ENCODE data around the gene KBTBD6. TPM values are rescaled to one million over a fixed set of nuclear protein-coding genes. Genes with fewer than 3 reads are reported as not detected.
"Not testable (repeated sequence)": the region's sequence is repeated elsewhere in the genome, so short reads cannot be mapped to it uniquely, and the experiment has no call there.

The KBTBD6 gene
- total and polyA plus RNA-seq, 8 donors = 6.9 to 16.0 (median 14.4) TPM

- no peak overlapping the region for H3K4me3 ChIP-seq
- no peaks in the 10 kb centered on the region for H3K9me3 ChIP-seq
- peaks cover 18 to 39% of the 10 kb centered on the region in 2 donors for H3K4me1 ChIP-seq
- intact Hi-C loops (cut with DNase I) = no loop called here
- TF ChIP-seq, protein P1, sequence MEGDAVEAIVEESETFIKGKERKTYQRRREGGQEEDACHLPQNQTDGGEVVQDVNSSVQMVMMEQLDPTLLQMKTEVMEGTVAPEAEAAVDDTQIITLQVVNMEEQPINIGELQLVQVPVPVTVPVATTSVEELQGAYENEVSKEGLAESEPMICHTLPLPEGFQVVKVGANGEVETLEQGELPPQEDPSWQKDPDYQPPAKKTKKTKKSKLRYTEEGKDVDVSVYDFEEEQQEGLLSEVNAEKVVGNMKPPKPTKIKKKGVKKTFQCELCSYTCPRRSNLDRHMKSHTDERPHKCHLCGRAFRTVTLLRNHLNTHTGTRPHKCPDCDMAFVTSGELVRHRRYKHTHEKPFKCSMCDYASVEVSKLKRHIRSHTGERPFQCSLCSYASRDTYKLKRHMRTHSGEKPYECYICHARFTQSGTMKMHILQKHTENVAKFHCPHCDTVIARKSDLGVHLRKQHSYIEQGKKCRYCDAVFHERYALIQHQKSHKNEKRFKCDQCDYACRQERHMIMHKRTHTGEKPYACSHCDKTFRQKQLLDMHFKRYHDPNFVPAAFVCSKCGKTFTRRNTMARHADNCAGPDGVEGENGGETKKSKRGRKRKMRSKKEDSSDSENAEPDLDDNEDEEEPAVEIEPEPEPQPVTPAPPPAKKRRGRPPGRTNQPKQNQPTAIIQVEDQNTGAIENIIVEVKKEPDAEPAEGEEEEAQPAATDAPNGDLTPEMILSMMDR (IDR thresholded peaks at IDR 0.05) = no peak
- H3K27ac ChIP-seq = no peak overlapping the region
- DNase-seq (no peak), ATAC-seq (no peak)
- no peaks in the 10 kb centered on the region for H3K27me3 ChIP-seq
- no peaks in the 10 kb centered on the region for H3K36me3 ChIP-seq
These were observed 1.3 kb upstream of the KBTBD6 start for GRCh38 chr13:41133951-41134350.

DNA sequence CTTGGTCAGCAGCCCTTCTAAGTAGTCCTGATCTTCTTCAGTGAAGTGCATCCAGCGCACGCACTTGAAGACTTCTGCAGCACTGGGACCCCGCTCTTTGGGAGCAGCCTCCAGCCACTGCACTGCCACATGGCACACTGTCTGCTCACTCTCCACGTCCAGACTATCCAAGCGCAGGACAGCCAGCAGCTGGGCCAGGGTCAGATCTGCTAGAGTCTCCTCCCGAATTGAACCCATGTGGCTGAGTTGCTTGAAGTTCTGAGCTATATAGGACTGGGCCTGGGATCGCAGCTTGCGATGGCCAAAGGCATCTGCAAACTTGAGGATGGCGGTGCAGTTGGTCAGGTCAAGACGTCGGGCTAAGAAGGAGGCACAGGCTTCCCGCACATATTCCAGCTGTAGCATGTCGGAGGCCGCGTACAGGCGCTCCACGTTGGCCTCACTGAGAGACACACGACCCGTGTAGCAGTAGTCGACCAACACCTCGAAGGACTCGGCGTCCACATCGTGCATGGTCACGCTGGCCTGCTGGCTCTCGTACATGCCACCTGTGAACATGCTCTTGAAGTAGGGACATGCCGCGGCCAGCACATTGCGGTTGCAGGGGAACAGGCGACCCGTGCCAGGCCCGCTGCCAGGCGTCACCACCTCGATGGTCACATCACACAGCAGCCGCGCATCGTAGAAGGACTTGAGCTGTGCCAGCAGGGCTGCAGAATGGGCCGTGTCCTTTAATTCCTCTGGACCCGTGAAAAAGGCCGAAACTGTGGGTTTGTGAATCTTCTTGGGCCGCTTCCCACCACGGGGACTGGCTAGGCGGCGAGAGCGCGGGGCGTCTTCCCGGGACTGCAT, 716 bp downstream of the KBTBD6 start:
- H3K27me3 ChIP-seq; H3K9me3 ChIP-seq; intact Hi-C loops (cut with DNase I); H3K36me3 ChIP-seq: not testable (repeated sequence)
- DNase-seq = peak in 2 of 4 donors; percentile 9 to 41
- ATAC-seq = peak; percentile 31
- Histone ChIP-seq H3K27ac (peak overlapping the region; percentile 84 to 92), H3K4me1 (peaks cover 18 to 45% of the 10 kb centered on the region in 2 donors), H3K4me3 (peak overlapping the region; percentile 71 to 75)

GRCh38 chr13:41131189-41131588, 1.4 kb downstream of the KBTBD6 start:
- H3K36me3 ChIP-seq; H3K27ac ChIP-seq; DNase-seq; intact Hi-C loops (cut with DNase I); H3K27me3 ChIP-seq; ATAC-seq; H3K9me3 ChIP-seq: not testable (repeated sequence)
- H3K4me1 ChIP-seq = peaks cover 18 to 45% of the 10 kb centered on the region in 2 donors
- H3K4me3 ChIP-seq = peak overlapping the region in 1 of 2 donors; percentile 1

GRCh38 chr13:41130356-41130755, 2.2 kb downstream of the KBTBD6 start:
- intact Hi-C loops (cut with DNase I) = no loop called here
- peak overlapping the region in 1 of 2 donors; percentile 1 for H3K4me3 ChIP-seq
- no peaks in the 10 kb centered on the region for H3K36me3 ChIP-seq
- no peak overlapping the region for H3K27ac ChIP-seq
- H3K9me3 ChIP-seq = no peaks in the 10 kb centered on the region
- no peak for DNase-seq
- ATAC-seq = no peak
- H3K4me1 ChIP-seq = peaks cover 18 to 45% of the 10 kb centered on the region in 2 donors
- TF ChIP-seq, protein P1 (IDR thresholded peaks at IDR 0.05) = no peak
- no peaks in the 10 kb centered on the region for H3K27me3 ChIP-seq

DNA sequence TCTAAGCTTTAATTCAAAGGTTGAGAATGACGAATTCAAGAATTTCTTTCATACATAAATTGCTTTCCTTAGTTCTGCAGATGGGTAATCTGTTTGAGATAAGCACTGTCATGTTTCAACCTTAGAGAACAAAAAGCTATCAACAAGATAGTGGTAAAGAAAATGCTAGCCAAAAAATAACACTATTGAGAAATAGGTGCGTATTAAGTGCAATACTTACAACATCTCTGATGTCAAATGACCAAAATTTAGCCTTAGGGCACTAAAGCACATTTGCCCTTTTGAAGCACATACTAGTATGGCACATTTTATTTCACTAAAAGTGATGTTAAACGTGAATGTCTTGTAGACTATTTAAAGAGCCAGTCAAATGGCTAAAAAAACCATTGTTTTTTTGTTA, 4.9 kb downstream of the KBTBD6 start:
- intact Hi-C loops (cut with DNase I) = no loop called here
- no peak overlapping the region for H3K4me3 ChIP-seq
- no peaks in the 10 kb centered on the region for H3K27me3 ChIP-seq
- no peak overlapping the region for H3K27ac ChIP-seq
- DNase-seq (no peak), ATAC-seq (no peak)
- no peaks in the 10 kb centered on the region for H3K36me3 ChIP-seq
- TF ChIP-seq, protein P1 (IDR thresholded peaks at IDR 0.05) = no peak
- H3K4me1 ChIP-seq = peaks cover 18 to 37% of the 10 kb centered on the region in 2 donors
- no peaks in the 10 kb centered on the region for H3K9me3 ChIP-seq

DNA sequence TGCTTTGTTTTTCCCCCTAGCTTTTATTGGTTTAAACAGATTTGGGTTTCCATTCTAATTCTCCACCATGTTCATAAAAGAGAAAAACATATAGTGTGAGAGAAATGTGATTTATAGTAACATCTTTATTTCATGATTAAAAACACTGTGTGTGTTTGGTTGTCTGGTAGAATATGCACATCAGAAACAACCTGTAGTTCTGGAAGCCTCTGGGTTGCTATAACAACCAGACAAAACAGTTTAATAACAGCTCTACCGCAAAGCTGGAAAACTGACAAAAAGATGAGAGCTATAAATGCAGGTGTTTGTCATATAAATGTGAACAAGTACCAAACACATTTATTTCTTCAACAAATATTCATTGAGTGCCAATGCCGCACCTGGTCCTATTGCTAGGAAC, 9.8 kb downstream of the KBTBD6 start:
- H3K27me3 ChIP-seq = no peaks in the 10 kb centered on the region
- no peak overlapping the region for H3K27ac ChIP-seq
- TF ChIP-seq, protein P1 (IDR thresholded peaks at IDR 0.05) = no peak
- no peaks in the 10 kb centered on the region for H3K4me1 ChIP-seq
- ATAC-seq = no peak
- H3K9me3 ChIP-seq = no peaks in the 10 kb centered on the region
- intact Hi-C loops (cut with DNase I) = no loop called here
- no peaks in the 10 kb centered on the region for H3K36me3 ChIP-seq
- H3K4me3 ChIP-seq = no peak overlapping the region
- DNase-seq = no peak
